ENCODE results near the gene PLEKHM2. TPM values are rescaled to one million over a fixed set of nuclear protein-coding genes. Genes with fewer than 3 reads are reported as not detected.

The PLEKHM2 gene
- total RNA-seq, 1 experiment from 2014 or later: 38.5 TPM

DNA sequence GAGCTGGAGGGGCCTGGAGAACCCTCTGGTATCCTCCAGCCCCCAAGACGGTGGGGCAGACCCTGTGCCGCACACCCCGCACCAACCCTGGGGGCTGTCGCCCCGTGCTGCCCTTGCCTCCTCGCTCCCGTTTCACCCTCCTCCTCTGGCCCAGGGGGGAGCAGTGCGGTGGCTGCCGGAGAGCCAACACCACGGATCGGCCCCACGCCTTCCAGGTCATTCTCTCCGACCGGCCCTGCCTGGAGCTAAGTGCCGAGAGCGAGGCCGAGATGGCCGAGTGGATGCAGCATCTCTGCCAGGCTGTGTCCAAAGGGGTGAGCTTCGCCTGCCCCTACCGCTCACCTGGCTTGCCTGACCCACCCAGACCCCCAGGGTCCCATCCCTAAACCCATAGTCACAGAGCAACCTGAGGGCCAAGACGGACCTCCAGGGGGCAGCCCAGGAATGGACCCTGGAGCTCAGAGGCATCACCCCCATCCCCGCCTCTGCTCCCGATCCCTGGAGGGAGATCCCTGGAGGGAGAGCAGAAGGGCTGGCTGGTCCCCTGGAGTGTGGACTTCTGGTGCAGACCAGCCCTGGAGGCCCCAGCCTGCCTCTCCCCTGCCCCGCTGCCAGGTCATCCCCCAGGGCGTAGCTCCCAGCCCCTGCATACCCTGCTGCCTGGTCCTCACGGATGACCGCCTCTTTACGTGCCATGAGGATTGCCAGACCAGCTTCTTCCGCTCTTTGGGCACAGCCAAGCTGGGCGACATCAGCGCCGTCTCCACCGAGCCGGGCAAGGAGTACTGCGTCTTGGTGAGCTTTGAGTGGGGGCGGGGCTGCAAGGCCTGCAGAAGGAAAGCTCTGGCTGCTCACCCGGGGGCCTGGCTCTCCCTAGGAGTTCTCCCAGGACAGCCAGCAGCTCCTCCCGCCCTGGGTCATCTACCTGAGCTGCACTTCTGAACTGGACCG is 47.9 kb downstream of the PLEKHM2 start:
- Histone ChIP-seq H3K36me3 (ENCODE audit: control insufficient read depth in 1 of 2, insufficient read depth in 2 of 2, low read length in 2 of 2) (peaks cover 0 to 5% of the 10 kb centered on the region in 2 experiments; a peak in 1 of 4 replicates), H3K9me3 (ENCODE audit: control insufficient read depth in 1 of 2, insufficient read depth in 1 of 2, low read depth in 1 of 2, low read length in 2 of 2) (no peaks in the 10 kb centered on the region), H3K27me3 (ENCODE audit: insufficient read depth, low read length) (no peaks in the 10 kb centered on the region), H3K27ac (ENCODE audit: low read depth, low read length) (no peak overlapping the region), H3K9me2 (ENCODE audit: insufficient read depth) (no peaks in the 10 kb centered on the region), H3K4me2 (ENCODE audit: low read length) (no peak overlapping the region), H2AFZ (ENCODE audit: low read depth, low read length, poor library complexity, severe bottlenecking) (no peak overlapping the region), H3K9ac (ENCODE audit: low read length) (no peak overlapping the region), H3K79me2 (ENCODE audit: insufficient read depth, low read length) (no peaks in the 10 kb centered on the region), H3K4me1 (ENCODE audit: control insufficient read depth in 1 of 2, insufficient read depth in 2 of 2, low read length in 2 of 2) (peaks cover 3 to 5% of the 10 kb centered on the region in 2 experiments; a peak in 1 of 4 replicates), H4K20me1 (ENCODE audit: insufficient read depth) (no peaks in the 10 kb centered on the region), H3K4me3 (replicated peaks in 1 of 2; ENCODE audit: low read depth in 1 of 2, low read length in 2 of 2) (no peak overlapping the region)
- ChIA-PET CTCF (interaction anchor here (1.5 kb wide), 1 partner anchor 9 kb away, joined by 4 read pairs; no protein-coding TSS in a partner anchor), POLR2A (no interaction called here), RAD21 (ENCODE audit: low non-redundant PET in 1 of 2, low total read pairs in 2 of 2, uncharacterized antibody in 2 of 2, unreplicated experiment in 2 of 2) (no interaction called here)
- no peak for ATAC-seq
- intact Hi-C loops (cut with micrococcal nuclease): no loop called here
- BruUV-seq (replicated peaks): no TSS peak
- DNase-seq (ENCODE audit: low read depth, low spot score): no peak
- TF ChIP-seq, protein P1, sequence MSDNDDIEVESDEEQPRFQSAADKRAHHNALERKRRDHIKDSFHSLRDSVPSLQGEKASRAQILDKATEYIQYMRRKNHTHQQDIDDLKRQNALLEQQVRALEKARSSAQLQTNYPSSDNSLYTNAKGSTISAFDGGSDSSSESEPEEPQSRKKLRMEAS (IDR thresholded peaks at IDR 0.05): no peak
- TF ChIP-seq YY1 (IDR thresholded peaks at IDR 0.05; ENCODE audit: extremely low read depth, insufficient replicate concordance, low read depth, low read length): no peak
- TF ChIP-seq JUND (IDR thresholded peaks at IDR 0.05): no peak
- no peak for TF ChIP-seq POLR2A (IDR thresholded peaks at IDR 0.05; ENCODE audit: borderline replicate concordance, extremely low read depth, insufficient read depth, insufficient read length)
- TF ChIP-seq SP1 (IDR thresholded peaks at IDR 0.05; ENCODE audit: low read depth): no peak
- TF ChIP-seq, protein P2, sequence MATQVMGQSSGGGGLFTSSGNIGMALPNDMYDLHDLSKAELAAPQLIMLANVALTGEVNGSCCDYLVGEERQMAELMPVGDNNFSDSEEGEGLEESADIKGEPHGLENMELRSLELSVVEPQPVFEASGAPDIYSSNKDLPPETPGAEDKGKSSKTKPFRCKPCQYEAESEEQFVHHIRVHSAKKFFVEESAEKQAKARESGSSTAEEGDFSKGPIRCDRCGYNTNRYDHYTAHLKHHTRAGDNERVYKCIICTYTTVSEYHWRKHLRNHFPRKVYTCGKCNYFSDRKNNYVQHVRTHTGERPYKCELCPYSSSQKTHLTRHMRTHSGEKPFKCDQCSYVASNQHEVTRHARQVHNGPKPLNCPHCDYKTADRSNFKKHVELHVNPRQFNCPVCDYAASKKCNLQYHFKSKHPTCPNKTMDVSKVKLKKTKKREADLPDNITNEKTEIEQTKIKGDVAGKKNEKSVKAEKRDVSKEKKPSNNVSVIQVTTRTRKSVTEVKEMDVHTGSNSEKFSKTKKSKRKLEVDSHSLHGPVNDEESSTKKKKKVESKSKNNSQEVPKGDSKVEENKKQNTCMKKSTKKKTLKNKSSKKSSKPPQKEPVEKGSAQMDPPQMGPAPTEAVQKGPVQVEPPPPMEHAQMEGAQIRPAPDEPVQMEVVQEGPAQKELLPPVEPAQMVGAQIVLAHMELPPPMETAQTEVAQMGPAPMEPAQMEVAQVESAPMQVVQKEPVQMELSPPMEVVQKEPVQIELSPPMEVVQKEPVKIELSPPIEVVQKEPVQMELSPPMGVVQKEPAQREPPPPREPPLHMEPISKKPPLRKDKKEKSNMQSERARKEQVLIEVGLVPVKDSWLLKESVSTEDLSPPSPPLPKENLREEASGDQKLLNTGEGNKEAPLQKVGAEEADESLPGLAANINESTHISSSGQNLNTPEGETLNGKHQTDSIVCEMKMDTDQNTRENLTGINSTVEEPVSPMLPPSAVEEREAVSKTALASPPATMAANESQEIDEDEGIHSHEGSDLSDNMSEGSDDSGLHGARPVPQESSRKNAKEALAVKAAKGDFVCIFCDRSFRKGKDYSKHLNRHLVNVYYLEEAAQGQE (IDR thresholded peaks at IDR 0.05; ENCODE audit: low read depth): no peak
- no peak for TF ChIP-seq EZH2phosphoT487 (IDR thresholded peaks at IDR 0.05; ENCODE audit: borderline replicate concordance)
- TF ChIP-seq CEBPB (IDR thresholded peaks at IDR 0.05; ENCODE audit: low read depth): no peak
- TF ChIP-seq RAD21 (IDR thresholded peaks at IDR 0.05; ENCODE audit: low read depth): no peak
- no peak for TF ChIP-seq CBX3 (IDR thresholded peaks at IDR 0.05; ENCODE audit: low read depth)
- no peak for TF ChIP-seq TCF7L2 (IDR thresholded peaks at IDR 0.05; ENCODE audit: borderline replicate concordance, extremely low read depth, insufficient read depth, insufficient read length)
- no peak for TF ChIP-seq EGR1 (IDR thresholded peaks at IDR 0.05; ENCODE audit: low read depth)
- no peak for TF ChIP-seq SIN3A (IDR thresholded peaks at IDR 0.05; ENCODE audit: low read depth)

Measured in HCT116 (cell line).